ENCODE measurements around the gene AMMECR1L. TPM values are rescaled to one million over a fixed set of nuclear protein-coding genes. Genes with fewer than 3 reads are reported as not detected.
A peak's percentile ranks its signal among the peaks of the same experiment; 100 is the strongest.

The AMMECR1L gene
- polyA plus RNA-seq, 2 of the 4 experiments (the other 2 are of a cell fraction) = 15.6 to 23.0 TPM

DNA sequence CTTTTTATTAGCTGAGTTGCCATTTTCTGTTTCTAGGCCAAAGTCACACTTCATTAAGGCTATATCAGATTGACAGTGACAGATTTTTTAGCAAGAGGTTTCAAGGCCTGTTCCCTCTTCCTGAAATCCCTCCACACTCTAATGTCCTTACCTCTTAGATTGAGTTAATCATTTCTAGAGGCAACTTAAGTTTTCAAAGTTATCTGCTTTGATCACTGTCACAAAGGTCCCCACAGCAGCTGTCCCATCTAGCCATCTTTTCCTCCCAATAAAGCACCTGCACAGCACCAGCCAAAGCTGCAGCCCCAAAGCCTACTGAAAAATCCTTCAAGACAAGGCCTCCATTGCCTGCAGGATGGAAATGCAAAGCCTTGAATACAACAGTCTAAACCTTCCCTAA, 13.4 kb downstream of the AMMECR1L start:
- TF ChIP-seq FOSL2 (IDR thresholded peaks at IDR 0.05) (no peak), FOSL2 (CRISPR knock-in tag; IDR thresholded peaks at IDR 0.05) (no peak), CBX2 (IDR thresholded peaks at IDR 0.05; ENCODE audit: borderline replicate concordance, low read depth) (no peak), ZC3H11A (IDR thresholded peaks at IDR 0.05) (no peak), NPAS2 (CRISPR knock-in tag; IDR thresholded peaks at IDR 0.05; ENCODE audit: borderline replicate concordance) (no peak)
- TF ChIP-seq, protein P1, sequence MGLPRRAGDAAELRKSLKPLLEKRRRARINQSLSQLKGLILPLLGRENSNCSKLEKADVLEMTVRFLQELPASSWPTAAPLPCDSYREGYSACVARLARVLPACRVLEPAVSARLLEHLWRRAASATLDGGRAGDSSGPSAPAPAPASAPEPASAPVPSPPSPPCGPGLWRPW (IDR thresholded peaks at IDR 0.05) = no peak
- Histone ChIP-seq H3K4me2 (no peak overlapping the region), H3K4me1 (no peaks in the 10 kb centered on the region), H3K4me3 (no peak overlapping the region), H3K27ac (no peak overlapping the region), H3K9me3 (no peaks in the 10 kb centered on the region)
- ATAC-seq (no peak), DNase-seq (ENCODE audit: low read depth in 1 of 2, low spot score in 1 of 2) (no peak), FAIRE-seq (no peak)
- POLR2A ChIA-PET = no interaction called here
- CTCF ChIA-PET = no interaction called here

DNA sequence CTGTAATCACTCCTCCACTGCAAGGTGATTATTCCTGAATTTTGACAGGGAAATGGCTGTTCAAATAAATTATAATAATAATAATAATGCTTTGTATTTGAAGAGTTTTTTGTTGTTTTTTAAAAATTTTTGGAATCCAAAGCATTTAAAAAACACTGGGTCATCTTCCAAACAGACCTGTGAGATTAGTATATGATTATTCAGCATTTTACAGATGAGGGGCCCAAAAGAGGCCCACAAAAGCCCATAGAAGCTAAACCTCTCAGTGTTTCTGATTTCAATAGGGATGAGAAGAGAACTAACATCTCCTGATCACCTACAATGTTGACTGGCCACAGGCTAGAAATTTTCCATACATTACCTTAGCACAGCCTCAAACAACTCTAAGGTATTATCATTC, 19.8 kb downstream of the AMMECR1L start:
- Histone ChIP-seq H3K9me3 (no peaks in the 10 kb centered on the region), H3K4me2 (no peak overlapping the region), H3K27ac (no peak overlapping the region), H3K4me1 (no peaks in the 10 kb centered on the region), H3K4me3 (no peak overlapping the region)
- POLR2A ChIA-PET = no interaction called here
- CTCF ChIA-PET = interaction anchor here (0.6 to 1.0 kb wide), 2 partner anchors 25 to 138 kb away, joined by 3 to 4 read pairs; no protein-coding TSS in a partner anchor
- ATAC-seq = no peak
- FAIRE-seq = no peak
- DNase-seq (ENCODE audit: low read depth in 1 of 2, low spot score in 1 of 2) = no peak
- TF ChIP-seq MAFK (IDR thresholded peaks at IDR 0.05; ENCODE audit: partially characterized antibody) (peak; percentile 61), CEBPB (IDR thresholded peaks at IDR 0.05) (no peak)

DNA sequence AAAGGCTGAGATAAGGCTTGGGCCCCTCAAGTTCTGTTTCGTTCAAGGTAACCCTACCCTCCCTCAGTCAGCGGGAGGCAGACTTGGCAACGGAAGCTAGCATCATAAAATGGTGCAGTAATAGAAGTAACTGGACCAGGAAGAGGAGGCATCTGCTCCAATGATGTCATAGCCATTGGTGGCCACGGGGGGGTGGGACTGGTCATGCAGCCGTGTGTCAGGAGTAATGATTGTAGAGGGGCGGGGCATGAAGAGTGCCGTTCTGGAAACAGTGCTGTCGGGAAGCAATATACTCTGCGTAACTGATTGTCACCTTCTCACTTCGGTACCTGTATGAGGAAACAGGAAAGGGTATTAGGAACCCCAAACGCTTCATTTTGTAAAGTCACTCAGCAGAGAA, 20.9 kb downstream of the AMMECR1L start:
- peak; percentile 52 to 57 for DNase-seq (ENCODE audit: low read depth in 1 of 2, low spot score in 1 of 2)
- Histone ChIP-seq H3K9me3 (no peaks in the 10 kb centered on the region), H3K27ac (no peak overlapping the region), H3K4me3 (no peak overlapping the region), H3K4me2 (no peak overlapping the region), H3K4me1 (no peaks in the 10 kb centered on the region)
- peak; percentile 74 to 80 for ATAC-seq
- ChIA-PET CTCF (interaction anchor here (1.3 kb wide), 1 partner anchor 17 kb away, joined by 4 read pairs; no protein-coding TSS in a partner anchor), POLR2A (no interaction called here)
- 81% methylated on average over 11 of the region's 11 CpGs for WGBS (ENCODE audit: missing lambda C conversion rate)
- TF ChIP-seq NR3C1 (IDR thresholded peaks at IDR 0.05) (no peak), RAD21 (conservative IDR thresholded peaks at IDR 0.05 in 1 of 2, IDR thresholded peaks at IDR 0.05 in 1 of 2) (no peak), HOXB5 (CRISPR knock-in tag; IDR thresholded peaks at IDR 0.05) (no peak), EHF (CRISPR knock-in tag; IDR thresholded peaks at IDR 0.05) (no peak), JUNB (IDR thresholded peaks at IDR 0.05) (no peak), SREBF2 (IDR thresholded peaks at IDR 0.05) (no peak), HEYL (CRISPR knock-in tag; IDR thresholded peaks at IDR 0.05) (no peak), TFCP2L1 (CRISPR knock-in tag; IDR thresholded peaks at IDR 0.05) (no peak)
- no peak for FAIRE-seq

DNA sequence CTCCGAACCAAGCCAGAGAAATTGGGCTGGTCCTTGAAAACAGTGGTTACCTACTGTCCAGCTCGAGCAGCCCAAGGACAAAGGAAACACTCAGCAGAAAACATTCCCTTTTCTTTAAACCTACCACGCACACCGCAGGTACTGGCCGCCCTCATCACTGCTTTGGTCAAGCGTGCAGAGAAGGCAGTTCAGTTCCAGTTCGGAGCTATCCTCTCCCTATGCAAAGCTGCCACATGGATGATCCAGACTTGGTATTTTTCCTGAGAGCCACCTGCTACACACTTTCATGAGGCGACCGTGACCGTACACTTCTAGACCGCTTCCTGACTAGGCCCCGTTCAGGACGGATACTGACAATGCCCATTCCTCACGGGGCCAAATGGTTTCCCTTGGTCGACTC, 23.5 kb downstream of the AMMECR1L start:
- 89% methylated on average over 15 of the region's 15 CpGs for WGBS (ENCODE audit: missing lambda C conversion rate)
- POLR2A ChIA-PET = no interaction called here
- H3K4me1 ChIP-seq = no peaks in the 10 kb centered on the region; the same call in 2 of the 3 replicates

DNA sequence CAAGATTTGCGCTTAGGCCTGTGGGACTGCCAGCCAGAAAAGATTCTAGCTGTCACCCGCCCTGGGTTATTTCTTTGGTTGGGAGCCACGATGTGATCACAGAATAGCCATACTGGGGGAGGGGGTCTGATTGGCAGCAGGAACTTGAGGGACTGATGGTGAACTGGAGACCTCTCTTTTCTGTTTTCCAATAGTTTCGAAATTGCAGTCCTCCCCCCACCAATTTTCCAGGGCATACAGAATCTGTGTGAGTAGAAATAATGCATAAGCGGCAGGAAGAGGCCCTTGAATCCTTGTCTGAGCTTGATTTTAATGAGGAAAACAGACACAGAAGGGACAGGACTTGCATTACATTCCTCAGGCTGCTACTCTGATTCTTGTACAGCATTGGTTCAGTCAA, 25.6 kb downstream of the AMMECR1L start:
- CTCF ChIA-PET = interaction anchor here (1.1 to 1.6 kb wide), 2 partner anchors 8 to 20 kb away, joined by 3 to 5 read pairs; no protein-coding TSS in a partner anchor
- DNase-seq (ENCODE audit: low read depth in 1 of 2, low spot score in 1 of 2) (no peak), FAIRE-seq (no peak), ATAC-seq (no peak)
- H3K4me1 ChIP-seq = peaks cover 17% of the 10 kb centered on the region
- no peak overlapping the region for H3K4me3 ChIP-seq
- POLR2A ChIA-PET = no interaction called here
- 74% methylated on average over 5 of the region's 5 CpGs for WGBS (ENCODE audit: missing lambda C conversion rate)
- H3K4me2 ChIP-seq = no peak overlapping the region
- no peak overlapping the region for H3K27ac ChIP-seq
- no peaks in the 10 kb centered on the region for H3K9me3 ChIP-seq
- TF ChIP-seq NFE2L2 (conservative IDR thresholded peaks at IDR 0.05; ENCODE audit: low read length) (no peak), HOXB5 (CRISPR knock-in tag; IDR thresholded peaks at IDR 0.05) (no peak), FOSB (CRISPR knock-in tag; IDR thresholded peaks at IDR 0.05) (no peak), CBX8 (IDR thresholded peaks at IDR 0.05) (no peak), NR3C1 (IDR thresholded peaks at IDR 0.05) (no peak), CHD2 (IDR thresholded peaks at IDR 0.05; ENCODE audit: low read length, partially characterized antibody) (no peak), FOXS1 (CRISPR knock-in tag; IDR thresholded peaks at IDR 0.05) (no peak), KDM1A (IDR thresholded peaks at IDR 0.05; ENCODE audit: low read depth) (no peak), RARB (CRISPR knock-in tag; IDR thresholded peaks at IDR 0.05) (no peak), HOXA7 (CRISPR knock-in tag; IDR thresholded peaks at IDR 0.05) (no peak)
- TF ChIP-seq, protein P1 (IDR thresholded peaks at IDR 0.05) = no peak
- TF ChIP-seq, protein P2, sequence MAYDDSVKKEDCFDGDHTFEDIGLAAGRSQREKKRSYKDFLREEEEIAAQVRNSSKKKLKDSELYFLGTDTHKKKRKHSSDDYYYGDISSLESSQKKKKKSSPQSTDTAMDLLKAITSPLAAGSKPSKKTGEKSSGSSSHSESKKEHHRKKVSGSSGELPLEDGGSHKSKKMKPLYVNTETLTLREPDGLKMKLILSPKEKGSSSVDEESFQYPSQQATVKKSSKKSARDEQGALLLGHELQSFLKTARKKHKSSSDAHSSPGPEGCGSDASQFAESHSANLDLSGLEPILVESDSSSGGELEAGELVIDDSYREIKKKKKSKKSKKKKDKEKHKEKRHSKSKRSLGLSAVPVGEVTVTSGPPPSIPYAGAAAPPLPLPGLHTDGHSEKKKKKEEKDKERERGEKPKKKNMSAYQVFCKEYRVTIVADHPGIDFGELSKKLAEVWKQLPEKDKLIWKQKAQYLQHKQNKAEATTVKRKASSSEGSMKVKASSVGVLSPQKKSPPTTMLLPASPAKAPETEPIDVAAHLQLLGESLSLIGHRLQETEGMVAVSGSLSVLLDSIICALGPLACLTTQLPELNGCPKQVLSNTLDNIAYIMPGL (CRISPR knock-in tag; IDR thresholded peaks at IDR 0.05; ENCODE audit: borderline replicate concordance) = no peak

More for the DNA sequence above, 23.5 kb downstream of the AMMECR1L start:
- CTCF ChIA-PET = no interaction called here
- no peak overlapping the region for H3K4me3 ChIP-seq
- H3K9me3 ChIP-seq = no peaks in the 10 kb centered on the region
- ATAC-seq (no peak), DNase-seq (ENCODE audit: low read depth in 1 of 2, low spot score in 1 of 2) (no peak), FAIRE-seq (no peak)
- TF ChIP-seq SMC3 (IDR thresholded peaks at IDR 0.05) = no peak
- TF ChIP-seq SREBF2 (IDR thresholded peaks at IDR 0.05) = no peak
- TF ChIP-seq NR3C1 (IDR thresholded peaks at IDR 0.05) = no peak
- TF ChIP-seq HEYL (CRISPR knock-in tag; IDR thresholded peaks at IDR 0.05) = no peak
- TF ChIP-seq NPAS2 (CRISPR knock-in tag; IDR thresholded peaks at IDR 0.05; ENCODE audit: borderline replicate concordance) = no peak
- no peak for TF ChIP-seq FOSL2 (IDR thresholded peaks at IDR 0.05)
- no peak for TF ChIP-seq FOSL2 (CRISPR knock-in tag; IDR thresholded peaks at IDR 0.05)
- no peak for TF ChIP-seq ZFP36 (IDR thresholded peaks at IDR 0.05; ENCODE audit: borderline replicate concordance, partially characterized antibody)
- TF ChIP-seq RFX5 (IDR thresholded peaks at IDR 0.05) = no peak
- TF ChIP-seq, protein P3, sequence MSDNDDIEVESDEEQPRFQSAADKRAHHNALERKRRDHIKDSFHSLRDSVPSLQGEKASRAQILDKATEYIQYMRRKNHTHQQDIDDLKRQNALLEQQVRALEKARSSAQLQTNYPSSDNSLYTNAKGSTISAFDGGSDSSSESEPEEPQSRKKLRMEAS (IDR thresholded peaks at IDR 0.05) = no peak
- H3K4me2 ChIP-seq = no peak overlapping the region
- no peak overlapping the region for H3K27ac ChIP-seq
